LNCaP clone FGC (cell line): ENCODE results near the gene PIK3IP1.
"Not testable (repeated sequence)": the region's sequence is repeated elsewhere in the genome, so short reads cannot be mapped to it uniquely, and the experiment has no call there.

Experiments used
- DNase-seq: peaks from one replicate; pipeline ENCODE4 v3.0.0-alpha.2; 2011; ENCODE audit warnings: low read depth
- H3K4me3 ChIP-seq: 2 replicates; pipeline ENCODE4 v1.5.1; 2011; ENCODE audit warnings: mild to moderate bottlenecking, low read depth, low read length, control low read depth
- TF ChIP-seq, protein P1 (sequence below): IDR thresholded peaks from 2 replicates; pipeline ENCODE4 v1.5.1; 2012; ENCODE audit warnings: mild to moderate bottlenecking; ENCODE audit not compliant: control insufficient read depth, insufficient read depth; ENCODE audit errors: extremely low read depth

The PIK3IP1 gene

DNA sequence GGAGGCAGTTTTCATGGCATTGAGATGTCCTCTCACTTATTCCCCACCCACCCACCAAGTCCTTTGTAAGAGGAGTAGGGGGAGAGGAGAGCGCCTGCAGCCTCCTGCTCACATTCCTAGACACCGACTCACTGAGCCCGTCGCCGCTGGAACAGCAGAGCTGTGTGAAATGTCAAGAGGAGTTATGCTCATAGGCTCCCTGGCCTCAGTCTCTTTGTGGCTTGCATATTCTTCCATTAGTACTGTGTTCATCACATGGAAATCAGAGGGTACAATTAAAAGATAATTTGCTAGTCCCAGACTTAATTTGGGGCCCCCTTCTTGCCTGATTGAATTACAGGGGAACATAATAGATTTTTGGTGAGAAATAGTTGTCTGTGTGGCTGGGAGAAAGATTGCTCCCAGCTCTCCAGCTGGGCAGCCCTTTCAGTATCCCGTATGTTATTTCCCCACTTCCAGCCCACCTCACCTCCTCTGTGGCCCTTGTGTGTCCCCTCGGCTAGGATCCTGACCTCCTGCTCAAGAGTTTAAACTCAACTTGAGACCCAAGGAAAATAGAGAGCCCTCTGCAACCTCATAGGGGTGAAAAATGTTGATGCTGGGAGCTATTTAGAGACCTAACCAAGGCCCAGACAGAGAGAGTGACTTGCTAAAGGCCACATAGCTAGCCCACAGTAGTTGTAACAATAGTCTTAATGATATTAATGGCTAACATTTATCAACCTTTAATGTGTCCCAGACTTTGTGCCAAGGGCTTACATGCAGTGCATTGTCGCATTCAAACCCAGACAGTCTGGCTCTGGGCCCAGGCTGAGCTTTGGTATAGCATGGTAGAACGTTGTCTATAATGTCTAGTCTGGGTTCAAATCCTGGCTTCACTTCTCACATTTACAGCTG is 48.0 kb downstream of the PIK3IP1 start:
- TF ChIP-seq, protein P1, sequence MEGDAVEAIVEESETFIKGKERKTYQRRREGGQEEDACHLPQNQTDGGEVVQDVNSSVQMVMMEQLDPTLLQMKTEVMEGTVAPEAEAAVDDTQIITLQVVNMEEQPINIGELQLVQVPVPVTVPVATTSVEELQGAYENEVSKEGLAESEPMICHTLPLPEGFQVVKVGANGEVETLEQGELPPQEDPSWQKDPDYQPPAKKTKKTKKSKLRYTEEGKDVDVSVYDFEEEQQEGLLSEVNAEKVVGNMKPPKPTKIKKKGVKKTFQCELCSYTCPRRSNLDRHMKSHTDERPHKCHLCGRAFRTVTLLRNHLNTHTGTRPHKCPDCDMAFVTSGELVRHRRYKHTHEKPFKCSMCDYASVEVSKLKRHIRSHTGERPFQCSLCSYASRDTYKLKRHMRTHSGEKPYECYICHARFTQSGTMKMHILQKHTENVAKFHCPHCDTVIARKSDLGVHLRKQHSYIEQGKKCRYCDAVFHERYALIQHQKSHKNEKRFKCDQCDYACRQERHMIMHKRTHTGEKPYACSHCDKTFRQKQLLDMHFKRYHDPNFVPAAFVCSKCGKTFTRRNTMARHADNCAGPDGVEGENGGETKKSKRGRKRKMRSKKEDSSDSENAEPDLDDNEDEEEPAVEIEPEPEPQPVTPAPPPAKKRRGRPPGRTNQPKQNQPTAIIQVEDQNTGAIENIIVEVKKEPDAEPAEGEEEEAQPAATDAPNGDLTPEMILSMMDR: no peak
- H3K4me3 ChIP-seq: no peak overlapping the region
- no peak for DNase-seq

DNA sequence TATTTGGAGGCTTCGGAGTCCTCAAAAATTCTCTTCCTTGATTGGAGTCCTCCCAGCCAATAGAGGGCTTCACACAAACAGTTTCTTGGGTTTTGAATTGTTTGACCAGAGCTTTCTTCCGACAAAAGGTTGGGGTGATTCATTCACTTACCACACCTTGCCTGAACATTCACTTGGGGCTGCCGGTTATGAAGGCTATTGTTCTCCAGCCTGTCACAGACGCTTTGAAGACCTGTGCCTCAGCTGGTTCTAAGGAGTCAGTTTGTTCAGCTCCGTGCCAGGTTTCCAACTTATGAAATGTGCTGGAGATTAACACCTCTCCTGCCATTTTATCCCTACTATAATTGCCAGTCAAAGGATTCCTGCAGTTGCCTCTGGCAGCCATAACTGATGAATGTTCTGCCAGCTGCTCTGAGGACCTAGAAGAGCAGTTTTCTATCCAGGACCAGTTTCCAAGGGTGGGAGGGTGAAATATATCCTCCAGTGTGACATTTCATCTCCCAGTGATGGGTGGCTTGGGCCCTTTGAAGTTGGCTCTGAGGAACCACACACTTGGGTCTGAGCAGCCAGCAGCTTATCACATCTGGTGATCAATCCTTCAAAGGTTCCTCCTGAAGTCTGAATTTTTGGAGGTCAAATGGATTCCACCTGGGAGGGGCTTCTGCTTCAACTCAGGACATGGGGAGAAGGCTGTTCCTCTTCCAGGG is 48.8 kb downstream of the PIK3IP1 start:
- DNase-seq: no peak
- TF ChIP-seq, protein P1: no peak
- no peak overlapping the region for H3K4me3 ChIP-seq

GRCh38 chr22:31241936-31242335 is 50.4 kb downstream of the PIK3IP1 start:
- no peak for DNase-seq
- no peak overlapping the region for H3K4me3 ChIP-seq
- TF ChIP-seq, protein P1: no peak

- TF ChIP-seq, protein P1: no peak
- no peak for DNase-seq
- H3K4me3 ChIP-seq: no peak overlapping the region
These were observed 51.1 kb downstream of the PIK3IP1 start for GRCh38 chr22:31241200-31241599.

- TF ChIP-seq, protein P1: no peak
- no peak for DNase-seq
- no peak overlapping the region for H3K4me3 ChIP-seq
These were observed 52.4 kb downstream of the PIK3IP1 start for GRCh38 chr22:31239771-31240370.

- no peak overlapping the region for H3K4me3 ChIP-seq
- DNase-seq: no peak
- TF ChIP-seq, protein P1: no peak
These were observed 54.2 kb downstream of the PIK3IP1 start for GRCh38 chr22:31238057-31238456.

DNA sequence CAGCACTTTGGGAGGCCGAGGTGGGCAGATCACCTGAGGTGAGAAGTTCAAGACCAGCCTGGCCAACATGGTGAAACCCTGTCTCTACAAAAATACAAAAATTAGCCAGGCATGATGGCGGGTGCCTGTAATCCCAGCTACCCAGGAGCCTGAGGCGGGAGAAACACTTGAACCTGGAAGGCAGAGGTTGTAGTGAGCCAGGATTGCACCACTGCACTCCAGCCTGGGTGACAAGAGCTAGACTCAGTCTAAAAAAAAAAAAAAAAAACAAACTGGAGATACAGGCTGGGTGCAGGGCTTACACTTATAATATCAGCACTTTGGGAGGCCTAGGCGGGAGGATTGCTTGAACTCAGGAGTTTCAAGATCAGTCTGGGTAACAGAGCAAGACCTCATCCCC is 56.2 kb downstream of the PIK3IP1 start:
- H3K4me3 ChIP-seq, DNase-seq: not testable (repeated sequence)
